HEK293T (cell line): Measurements from ENCODE around the gene SSU72.

Source experiments
- ARNT ChIP-seq: fragments of 450-650 bp; IDR thresholded peaks from 2 replicates; pipeline ENCODE4 v1.6.1; 2017; ENCODE audit warnings: mild to moderate bottlenecking
- BHLHE40 ChIP-seq: fragments of 450-650 bp; IDR thresholded peaks from 2 replicates; pipeline ENCODE4 v1.6.1; 2016; ENCODE audit warnings: mild to moderate bottlenecking, moderate library complexity, borderline replicate concordance
- CTBP1 ChIP-seq: fragments of 450-650 bp; IDR thresholded peaks from 2 replicates; pipeline ENCODE4 v1.6.1; 2016; ENCODE audit warnings: borderline replicate concordance
- ELF4 ChIP-seq: fragments of 450-650 bp; IDR thresholded peaks from 2 replicates; pipeline ENCODE4 v1.6.1; 2017; ENCODE audit warnings: antibody characterized with exemption
- FOXA1 ChIP-seq: fragments of 450-650 bp; IDR thresholded peaks from 2 replicates; pipeline ENCODE4 v1.6.1; 2016; ENCODE audit warnings: mild to moderate bottlenecking
- FOXK2 ChIP-seq: fragments of 450-650 bp; IDR thresholded peaks from 2 replicates; pipeline ENCODE4 v1.6.1; 2016; ENCODE audit warnings: mild to moderate bottlenecking
- FOXM1 ChIP-seq: fragments of 450-650 bp; IDR thresholded peaks from 2 replicates; pipeline ENCODE4 v1.6.1; 2017; ENCODE audit warnings: mild to moderate bottlenecking, borderline replicate concordance
- HDGF ChIP-seq: fragments of 450-650 bp; IDR thresholded peaks from 2 replicates; pipeline ENCODE4 v1.6.1; 2017; ENCODE audit warnings: antibody characterized with exemption, borderline replicate concordance
- LEF1 ChIP-seq: fragments of 450-650 bp; IDR thresholded peaks from 2 replicates; pipeline ENCODE4 v1.6.1; 2017; ENCODE audit warnings: mild to moderate bottlenecking, borderline replicate concordance
- SP1 ChIP-seq: fragments of 450-650 bp; IDR thresholded peaks from 2 replicates; pipeline ENCODE4 v1.6.1; 2017
- SUZ12 ChIP-seq: fragments of 450-650 bp; IDR thresholded peaks from 2 replicates; pipeline ENCODE4 v1.6.1; 2016; ENCODE audit warnings: mild to moderate bottlenecking
- TARDBP ChIP-seq: fragments of 450-650 bp; IDR thresholded peaks from 2 replicates; pipeline ENCODE4 v1.6.1; 2016
- ZNF384 ChIP-seq: fragments of 450-650 bp; IDR thresholded peaks from 2 replicates; pipeline ENCODE4 v1.6.1; 2016

GRCh38 chr1:1619917-1620361 lies 45.3 kb upstream of the SSU72 start:
- TF ChIP-seq HDGF (no peak), BHLHE40 (no peak), ELF4 (no peak), ZNF384 (no peak), SP1 (no peak), LEF1 (no peak), SUZ12 (no peak), FOXA1 (no peak), CTBP1 (no peak), ARNT (no peak), FOXK2 (no peak), FOXM1 (no peak), TARDBP (no peak)
